NCI-H748 (cell line): ENCODE measurements around the gene NUP62CL.
"Not testable (repeated sequence)": the region's sequence is repeated elsewhere in the genome, so short reads cannot be mapped to it uniquely, and the experiment has no call there.

Source experiments
- DNase-seq: peaks from one replicate; lab custom pipeline; 2025; ENCODE audit not compliant: unreplicated experiment; lab: John Stamatoyannopoulos, UW

Gene NUP62CL, protein sequence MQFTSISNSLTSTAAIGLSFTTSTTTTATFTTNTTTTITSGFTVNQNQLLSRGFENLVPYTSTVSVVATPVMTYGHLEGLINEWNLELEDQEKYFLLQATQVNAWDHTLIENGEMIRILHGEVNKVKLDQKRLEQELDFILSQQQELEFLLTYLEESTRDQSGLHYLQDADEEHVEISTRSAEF

GRCh38 chrX:107205770-107206696 lies at the start of gene NUP62CL, which contains the start of gene DNAAF6:
Gene NUP62CL, minus strand, starts transcription at chrX:107206433. Its CDS starts 31,287 bp downstream, at chrX:107175146.
Gene DNAAF6, plus strand, starts transcription at chrX:107206611. Its CDS starts 6,265 bp downstream, at chrX:107212876.
- DNase-seq = peak; percentile 96

DNA sequence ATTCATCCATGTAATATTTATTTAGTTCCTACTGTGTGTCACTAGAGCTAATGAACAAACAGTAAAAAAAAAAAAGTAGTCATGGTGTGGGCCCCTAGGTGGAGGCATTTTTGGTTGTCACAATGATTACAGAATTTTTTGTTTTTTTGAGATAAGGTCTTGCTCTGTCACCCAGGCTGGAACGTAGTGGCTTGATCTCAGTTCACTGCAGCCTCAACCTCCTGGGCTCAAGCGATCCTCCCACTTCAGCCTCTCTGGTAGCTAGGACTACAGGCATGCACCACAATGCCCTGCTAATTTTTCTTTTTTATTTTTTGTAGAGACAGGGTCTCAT lies 22.2 kb upstream of the NUP62CL start:
- no peak for DNase-seq

- no peak for DNase-seq
These were observed 21.7 kb upstream of the NUP62CL start for GRCh38 chrX:107227780-107228485.

DNA sequence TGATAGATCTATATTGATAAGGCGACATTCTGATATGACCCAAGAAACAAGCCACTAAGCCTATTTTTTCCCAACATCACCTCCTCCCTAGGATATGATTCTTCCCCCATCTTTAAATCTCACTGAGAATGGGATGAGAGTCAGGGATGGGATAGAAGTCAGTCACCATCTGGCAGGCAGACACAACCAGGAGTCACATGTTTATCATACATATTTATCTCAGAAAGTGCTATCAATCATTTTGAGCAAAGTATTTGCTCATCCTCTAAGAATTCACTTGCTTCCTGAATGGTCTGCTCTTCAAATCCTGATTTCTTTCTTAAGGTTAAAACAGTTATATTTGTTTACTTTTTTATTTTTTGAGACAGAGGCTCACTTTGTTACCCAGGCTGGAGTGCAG lies 20.5 kb upstream of the NUP62CL start:
- no peak for DNase-seq

- DNase-seq = no peak
These were observed 7.2 kb upstream of the NUP62CL start for GRCh38 chrX:107213477-107213876.

GRCh38 chrX:107207943-107208342 lies 1.7 kb upstream of the NUP62CL start:
- no peak for DNase-seq

DNA sequence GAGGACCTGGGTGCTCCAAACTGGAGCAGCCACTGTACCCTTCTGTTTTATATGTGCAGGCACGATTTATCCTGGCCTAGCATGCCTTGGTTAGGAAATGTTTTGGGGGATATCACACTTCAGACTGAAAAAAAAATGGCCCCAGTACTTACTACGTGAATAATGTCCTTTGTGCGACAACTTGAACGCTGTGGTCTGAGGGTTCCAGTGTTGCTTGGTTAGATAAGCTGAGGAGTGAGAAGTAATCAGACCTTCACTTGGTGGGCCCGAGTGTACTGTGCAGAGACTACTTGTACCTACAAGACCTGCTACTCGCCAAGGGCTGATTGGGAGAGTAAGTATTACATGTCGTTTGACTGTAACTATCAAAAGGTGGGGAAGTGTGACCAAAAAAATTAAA lies 856 bp upstream of the NUP62CL start:
- no peak for DNase-seq

DNA sequence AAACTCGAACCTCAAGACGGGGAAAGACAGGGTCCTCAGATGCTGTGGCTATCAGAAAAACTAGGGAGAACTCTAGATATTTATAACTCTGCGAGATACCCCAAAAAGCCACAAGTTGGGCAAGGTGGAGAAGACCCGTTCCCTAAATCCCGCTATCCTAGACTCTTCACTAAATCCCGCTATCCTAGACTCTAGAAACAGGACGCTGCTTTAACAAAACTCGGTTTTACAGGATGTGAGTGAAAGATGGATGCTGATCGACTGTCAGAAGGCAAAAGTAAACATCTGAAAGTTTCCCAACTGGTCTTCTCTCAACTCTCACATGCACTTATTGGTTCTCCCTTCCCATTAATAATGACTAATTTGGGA lies 448 bp upstream of the NUP62CL start:
- DNase-seq = no peak

GRCh38 chrX:107204068-107204605 lies 2.1 kb downstream of the NUP62CL start:
- DNase-seq = no peak

GRCh38 chrX:107199491-107199890 lies 6.7 kb downstream of the NUP62CL start:
- no peak for DNase-seq

- not testable (repeated sequence) for DNase-seq
These were observed 8.2 kb downstream of the NUP62CL start for GRCh38 chrX:107198074-107198473.

GRCh38 chrX:107197319-107197718 lies 8.9 kb downstream of the NUP62CL start:
- no peak for DNase-seq

DNA sequence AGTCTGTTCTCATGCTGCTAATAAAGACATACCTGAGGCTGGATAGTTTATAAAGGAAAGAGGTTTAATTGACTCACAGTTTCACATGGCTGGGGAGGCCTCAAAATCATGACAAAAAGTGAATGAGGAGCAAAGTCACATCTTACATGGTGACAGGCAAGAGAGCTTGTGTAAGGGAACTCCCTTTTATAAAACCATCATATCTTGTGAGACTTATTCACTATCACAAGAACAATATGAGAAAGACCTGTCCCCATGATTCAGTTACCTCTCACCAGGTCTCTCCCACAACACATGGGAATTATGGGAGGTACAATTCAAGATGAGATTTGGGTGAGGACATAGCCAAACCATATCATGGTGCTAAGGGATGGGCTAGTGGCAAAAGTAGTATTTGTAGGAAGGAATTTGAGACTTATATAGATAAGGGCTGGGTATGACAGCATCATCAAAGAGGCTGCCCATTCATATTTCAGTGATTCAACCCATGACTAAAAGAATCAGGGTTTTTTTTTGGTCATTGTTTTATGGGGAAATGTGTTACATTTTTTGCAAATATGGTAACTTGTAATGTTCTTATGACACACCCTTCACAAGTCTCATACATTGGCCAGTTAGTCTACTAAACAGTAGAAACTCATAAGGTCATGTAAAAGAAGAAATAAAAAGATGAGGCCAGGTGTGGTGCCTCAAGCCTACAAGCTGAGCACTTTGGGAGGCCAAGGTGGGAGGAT lies 34.7 kb downstream of the NUP62CL start:
- no peak for DNase-seq

GRCh38 chrX:107168712-107169111 lies 37.5 kb downstream of the NUP62CL start:
- DNase-seq = no peak

- DNase-seq = no peak
These were observed 38.0 kb downstream of the NUP62CL start for GRCh38 chrX:107168257-107168656.

- no peak for DNase-seq
These were observed 38.9 kb downstream of the NUP62CL start for GRCh38 chrX:107167163-107167921.

- not testable (repeated sequence) for DNase-seq
These were observed 48.6 kb downstream of the NUP62CL start for GRCh38 chrX:107157618-107158017.

DNA sequence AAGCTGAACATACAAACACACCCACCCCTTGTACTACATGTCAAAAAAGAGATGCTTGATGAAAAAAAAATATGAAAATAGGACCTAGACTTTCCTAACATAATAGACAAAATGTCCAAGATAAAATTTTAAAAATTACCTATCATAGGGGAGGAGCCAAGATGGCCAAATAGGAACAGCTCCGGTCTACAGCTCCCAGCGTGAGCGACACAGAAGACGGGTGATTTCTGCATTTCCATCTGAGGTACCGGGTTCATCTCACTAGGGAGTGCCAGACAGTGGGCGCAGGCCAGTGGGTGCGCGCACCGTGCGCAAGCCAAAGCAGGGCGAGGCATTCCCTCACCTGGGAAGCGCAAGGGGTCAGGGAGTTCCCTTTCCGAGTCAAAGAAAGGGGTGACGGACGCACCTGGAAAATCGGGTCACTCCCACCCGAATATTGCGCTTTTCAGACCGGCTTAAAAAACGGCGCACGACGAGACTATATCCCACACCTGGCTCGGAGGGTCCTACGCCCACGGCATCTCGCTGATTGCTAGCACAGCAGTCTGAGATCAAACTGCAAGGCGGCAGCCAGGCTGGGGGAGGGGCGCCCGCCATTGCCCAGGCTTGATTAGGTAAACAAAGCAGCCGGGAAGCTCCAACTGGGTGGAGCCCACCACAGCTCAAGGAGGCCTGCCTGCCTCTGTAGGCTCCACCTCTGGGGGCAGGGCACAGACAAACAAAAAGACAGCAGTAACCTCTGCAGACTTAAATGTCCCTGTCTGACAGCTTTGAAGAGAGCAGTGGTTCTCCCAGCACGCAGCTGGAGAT lies 50.4 kb downstream of the NUP62CL start:
- DNase-seq = not testable (repeated sequence)
